GM18511 (cell line): ENCODE measurements around the gene DYNLRB2.

Experiments used
- ATAC-seq: cut with Tn5 transposase; IDR thresholded peaks from one replicate; pipeline ENCODE4 v1.9.1; 2021; ENCODE audit warnings: mild to moderate bottlenecking, moderate library complexity; ENCODE audit not compliant: unreplicated experiment

The DYNLRB2 gene

GRCh38 chr16:80596507-80597207, 55.9 kb downstream of the DYNLRB2 start:
- ATAC-seq, result no peak

GRCh38 chr16:80599466-80599865, 58.7 kb downstream of the DYNLRB2 start:
- ATAC-seq, result no peak
